SW480 (cell line): ENCODE measurements around the gene GALNT2.

Experiments used
- DNase-seq: peaks from one replicate; pipeline ENCODE4 v3.0.0-alpha.2; 2016; ENCODE audit warnings: low spot score

Gene GALNT2

DNA sequence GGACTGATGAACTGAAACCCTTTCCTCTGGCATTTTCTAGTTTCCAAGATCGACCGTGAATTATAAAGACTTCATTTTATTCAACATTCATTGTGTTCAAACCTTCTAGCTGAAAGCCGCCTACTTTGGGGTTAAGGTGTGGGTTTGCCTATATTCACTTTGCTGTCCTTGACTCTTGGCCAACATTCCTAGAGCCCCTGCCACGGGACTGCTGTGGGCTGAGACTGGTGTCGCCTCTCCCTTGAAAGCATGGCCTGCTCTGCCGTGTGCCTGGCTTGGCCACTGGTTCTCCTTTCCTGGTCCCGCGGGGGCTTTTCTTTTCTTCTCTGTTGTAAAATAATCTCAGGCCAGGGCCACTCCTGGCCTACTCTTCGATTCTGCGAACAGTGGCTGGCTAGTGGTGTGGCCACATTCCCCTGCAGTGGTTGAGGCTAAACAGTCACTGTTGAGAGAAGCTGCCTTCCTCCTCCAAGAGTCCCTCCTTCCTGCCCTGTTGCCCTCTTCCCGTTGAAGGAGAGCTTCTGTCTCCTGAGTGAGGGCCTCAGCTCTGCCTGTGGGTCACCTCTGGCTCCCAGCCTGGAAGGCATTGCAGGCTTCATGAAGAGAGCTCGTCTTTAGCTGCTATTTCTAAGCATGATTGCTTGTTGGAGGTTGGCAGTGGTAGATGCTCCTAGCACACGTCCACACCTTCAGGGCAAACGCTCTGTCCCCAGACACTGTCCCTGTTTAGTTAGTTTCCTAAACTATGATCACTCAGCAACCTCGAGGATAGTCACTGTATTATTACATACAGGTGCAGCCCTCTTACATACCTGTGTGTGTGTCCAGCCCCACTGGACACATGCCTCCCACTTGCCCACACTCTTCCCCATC, 80.5 kb downstream of the GALNT2 start:
- DNase-seq, result no peak

DNA sequence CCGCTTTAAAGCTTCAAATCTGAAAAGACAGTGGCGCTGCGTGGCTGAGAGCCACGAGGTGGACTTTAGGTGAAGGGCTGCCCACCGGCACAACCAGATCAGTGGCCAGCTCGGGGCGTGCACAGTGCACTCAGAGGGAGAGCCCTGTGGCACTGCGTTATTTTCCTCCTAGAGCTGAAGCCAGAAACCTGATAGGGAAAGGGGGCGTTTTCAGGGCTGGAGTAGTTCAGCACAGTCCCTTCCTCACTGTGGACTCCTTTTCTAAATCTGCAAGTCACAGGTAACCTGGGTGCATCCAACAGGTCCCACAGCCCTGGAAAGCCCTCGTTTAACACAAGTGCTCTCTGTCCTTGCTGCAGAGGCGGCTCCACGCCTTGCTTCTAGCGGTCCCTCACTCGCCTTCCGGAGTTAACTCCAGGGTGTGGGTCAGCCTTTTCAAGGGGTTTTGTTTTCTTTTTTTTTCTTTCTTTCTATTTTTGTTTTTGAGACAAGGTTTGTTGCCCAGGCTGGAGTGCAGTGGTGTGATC, 81.2 kb downstream of the GALNT2 start:
- no peak for DNase-seq

DNA sequence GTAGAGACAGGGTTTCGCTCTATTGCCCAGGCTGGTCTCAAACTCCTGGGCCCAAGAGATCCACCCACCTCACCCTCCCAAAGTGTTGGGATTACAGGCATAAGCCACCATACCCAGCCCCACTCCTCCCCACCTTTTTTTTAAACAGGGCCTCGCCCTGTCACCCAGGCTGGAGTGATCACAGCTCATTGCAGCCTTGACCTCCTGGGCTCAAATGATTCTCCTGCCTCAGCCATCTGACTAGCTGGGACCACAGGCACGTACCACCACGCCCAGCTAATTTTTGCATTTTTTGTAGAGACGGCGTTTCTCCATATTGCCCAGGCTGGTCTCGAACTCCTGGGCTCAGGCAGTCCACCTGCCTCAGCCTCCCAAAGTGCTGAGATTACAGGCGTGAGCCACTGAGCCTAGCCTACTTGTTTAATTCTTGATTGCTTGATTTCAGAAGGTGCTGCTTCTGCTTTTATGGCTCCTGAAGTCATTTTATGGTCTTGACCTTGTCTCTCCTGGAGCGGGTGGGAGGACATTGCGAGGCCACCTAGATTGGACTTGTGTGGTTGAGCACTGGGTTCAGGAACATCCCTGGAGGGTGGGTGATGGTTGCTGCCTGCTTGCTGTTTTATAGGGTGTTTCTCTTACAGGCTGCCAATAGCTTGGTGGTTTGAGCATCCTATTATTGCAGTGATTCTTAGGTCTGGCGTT, 81.9 kb downstream of the GALNT2 start:
- no peak for DNase-seq

DNA sequence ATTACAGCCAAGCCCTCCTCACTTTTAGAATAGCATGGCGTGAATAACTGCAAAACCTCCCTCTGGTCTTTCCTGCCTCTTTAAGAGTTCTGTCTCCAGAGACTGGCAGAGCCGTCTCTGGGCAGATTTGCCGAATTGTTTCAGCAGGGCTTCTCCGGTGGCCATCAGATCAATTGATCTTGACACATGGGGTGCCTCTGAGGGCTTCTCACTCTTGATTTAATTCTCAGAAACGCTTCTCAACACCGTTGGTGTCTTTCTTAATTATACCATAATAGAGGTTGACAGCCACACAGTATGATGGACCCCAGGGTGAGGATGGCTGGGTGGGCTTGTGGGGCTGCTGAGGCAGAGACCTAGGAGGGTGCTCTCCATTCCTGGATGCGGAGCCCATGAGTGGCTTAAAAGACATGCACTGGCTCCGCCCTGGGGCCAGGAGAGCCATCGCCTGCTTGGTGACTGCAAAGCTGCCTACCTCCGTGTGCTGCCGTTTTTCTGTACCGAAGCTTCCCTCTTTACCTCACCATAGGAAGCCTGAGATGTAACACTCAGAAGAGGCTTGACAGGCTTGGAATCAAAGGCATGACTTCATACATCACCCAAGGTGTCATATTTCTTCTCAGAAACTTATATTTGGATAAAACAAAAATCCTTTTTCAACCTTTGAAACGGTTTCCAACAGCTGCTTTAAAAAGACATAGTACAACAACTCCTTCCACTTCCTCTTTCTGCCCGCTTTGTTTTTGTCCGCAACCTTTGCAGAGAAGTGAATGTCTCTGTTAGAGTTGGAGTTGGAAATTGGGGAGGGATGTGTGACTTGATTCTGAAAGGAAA, 82.9 kb downstream of the GALNT2 start:
- no peak for DNase-seq

DNA sequence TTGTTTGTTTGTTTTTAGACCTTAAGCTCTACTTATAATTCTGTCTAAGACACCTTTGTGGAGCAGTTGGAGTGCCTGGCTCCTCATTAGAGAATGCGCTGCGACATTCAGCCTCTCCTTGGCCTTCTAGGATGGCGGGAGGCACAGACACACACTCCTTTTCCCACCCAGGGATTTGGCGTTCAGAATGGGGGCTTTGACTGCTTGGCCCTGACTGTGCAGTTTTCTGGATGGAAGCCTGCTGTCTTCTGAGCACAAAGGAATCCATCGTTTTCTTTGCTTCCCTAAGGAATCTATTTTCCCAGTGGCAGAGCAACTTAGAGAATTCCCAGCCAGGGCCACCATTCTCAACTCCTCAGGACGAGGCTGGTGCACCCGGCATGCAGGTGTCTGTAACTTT, 83.6 kb downstream of the GALNT2 start:
- no peak for DNase-seq

DNA sequence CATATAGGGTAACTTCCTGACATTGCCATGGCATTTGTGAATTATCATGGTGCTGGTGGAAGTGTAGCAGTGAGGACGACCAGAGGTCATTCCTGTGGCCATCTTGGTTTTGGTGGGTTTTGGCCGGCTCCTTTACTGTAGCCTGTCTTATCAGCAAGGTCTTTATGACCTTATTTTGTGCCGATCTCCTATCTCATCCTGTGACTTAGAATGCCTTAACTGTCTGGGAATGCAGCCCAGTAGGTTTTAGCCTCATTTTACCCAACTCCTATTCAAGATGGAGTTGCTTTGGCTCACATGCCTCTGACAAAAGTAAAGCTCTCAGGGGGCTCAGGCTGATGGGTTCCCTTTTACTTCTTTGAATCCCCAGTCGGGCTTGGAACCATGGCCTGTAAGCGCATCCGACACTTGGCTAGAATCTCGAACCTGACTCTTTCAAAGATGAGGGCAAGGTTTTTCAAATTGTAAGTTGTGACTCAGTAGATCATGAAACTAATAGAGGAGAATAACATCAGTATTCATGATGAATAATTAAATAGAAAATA, 85.0 kb downstream of the GALNT2 start:
- no peak for DNase-seq

DNA sequence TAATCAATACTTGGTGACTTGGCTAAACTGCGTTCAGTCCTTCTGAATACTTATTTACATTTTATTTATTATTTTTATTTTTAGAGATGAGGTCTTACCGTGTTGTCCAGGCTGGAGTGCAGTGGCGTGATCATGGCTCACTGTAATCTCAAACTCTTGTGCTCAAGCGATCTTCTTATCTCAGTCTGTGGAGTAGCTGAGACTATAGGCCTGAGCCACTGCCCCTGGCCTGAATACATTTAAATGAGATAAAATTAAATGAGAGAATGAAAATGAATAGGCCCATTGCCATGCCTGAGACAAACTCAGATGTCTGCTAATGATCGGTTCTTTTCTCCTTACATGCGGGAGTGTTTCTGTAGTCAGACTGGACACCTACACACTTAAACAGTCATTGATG, 86.0 kb downstream of the GALNT2 start:
- DNase-seq, result no peak

DNA sequence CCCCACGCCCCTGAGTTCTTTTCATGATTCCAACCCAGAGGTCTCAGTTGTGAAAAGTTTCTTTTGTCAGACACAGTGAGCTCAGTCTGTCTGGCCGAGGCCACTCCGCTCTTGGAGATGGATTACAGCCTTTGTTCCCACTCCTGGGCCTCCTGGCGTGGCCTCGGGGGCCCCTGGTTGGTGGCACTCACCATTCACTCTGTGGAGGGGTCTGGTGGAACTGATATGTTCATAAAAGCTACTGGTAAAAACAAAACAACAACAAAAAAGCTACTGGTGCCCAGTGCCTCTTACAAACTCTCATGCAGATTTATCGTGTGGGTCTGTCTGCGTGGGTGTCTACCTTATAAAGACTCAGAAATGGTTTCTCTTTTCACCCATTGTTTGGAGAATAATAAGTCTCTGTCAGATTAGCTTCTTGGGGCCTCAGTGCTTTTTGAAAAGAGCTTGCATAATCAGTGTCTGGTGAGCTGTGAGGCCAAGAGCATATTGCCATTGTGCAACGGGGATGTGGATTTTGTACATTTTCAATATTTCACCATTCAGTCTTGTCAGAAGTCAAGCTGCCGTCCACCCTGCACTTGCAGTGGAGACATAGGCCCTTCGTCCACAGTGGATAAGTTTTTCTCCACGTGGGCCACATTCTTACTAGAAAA, 86.7 kb downstream of the GALNT2 start:
- DNase-seq, result no peak

DNA sequence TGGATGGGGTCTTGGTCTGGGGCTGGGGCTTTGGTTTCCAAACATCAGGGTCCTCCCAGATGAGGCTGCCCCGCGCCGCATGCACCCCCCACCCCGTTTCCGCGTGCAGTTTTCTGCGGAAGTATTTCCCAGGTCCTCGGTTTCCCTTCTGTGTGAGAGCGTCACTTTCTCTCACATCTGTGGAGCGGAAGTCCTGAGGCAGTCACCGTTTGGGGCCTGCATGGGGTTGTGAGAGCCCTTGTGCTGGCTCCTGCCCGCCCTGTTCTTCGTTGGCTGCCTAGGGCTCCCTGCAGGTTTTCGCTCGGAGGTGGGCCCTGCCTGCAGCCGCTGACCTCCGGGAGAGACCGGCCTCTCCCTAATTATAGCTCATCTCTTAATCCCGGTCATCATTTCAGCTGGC, 88.0 kb downstream of the GALNT2 start:
- no peak for DNase-seq

DNA sequence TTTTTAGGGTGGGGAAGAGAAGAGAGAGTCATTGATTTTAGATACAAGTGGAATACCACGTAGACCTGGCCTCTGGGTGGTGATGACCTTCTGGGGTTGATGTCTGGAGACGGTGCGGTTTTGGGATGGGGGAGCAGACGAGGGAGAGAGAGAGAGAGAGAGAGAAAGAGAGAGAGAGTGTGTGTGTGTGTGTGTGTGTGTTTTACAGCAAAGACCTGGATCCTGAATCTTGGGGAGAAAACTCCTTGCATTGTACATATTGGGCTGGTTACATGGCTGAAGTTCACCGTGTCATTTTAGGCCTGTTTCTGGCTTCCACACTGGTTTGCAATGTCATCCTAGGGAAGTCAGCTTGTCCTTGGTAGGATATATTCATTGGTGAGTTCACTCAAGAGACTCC, 89.0 kb downstream of the GALNT2 start:
- DNase-seq, result no peak

DNA sequence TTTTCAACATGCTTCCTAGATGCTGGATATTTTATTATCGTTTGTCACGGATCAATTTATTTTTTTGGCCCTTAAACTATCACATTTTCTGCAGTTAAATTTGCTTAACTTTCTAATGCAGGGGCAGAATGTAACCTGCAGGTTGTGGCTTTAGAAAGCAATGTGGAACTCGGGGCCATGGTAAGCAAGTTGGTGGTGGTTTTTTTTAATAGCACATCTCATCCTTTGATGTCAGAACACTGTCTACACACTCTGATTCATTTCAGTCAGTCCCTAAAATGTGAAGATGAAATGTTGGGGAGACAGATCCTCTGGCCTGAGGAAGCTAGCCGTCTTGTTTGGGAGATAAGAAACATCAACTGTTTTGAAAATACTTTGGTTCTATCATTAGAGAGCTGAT, 89.5 kb downstream of the GALNT2 start:
- DNase-seq, result peak; percentile 38

DNA sequence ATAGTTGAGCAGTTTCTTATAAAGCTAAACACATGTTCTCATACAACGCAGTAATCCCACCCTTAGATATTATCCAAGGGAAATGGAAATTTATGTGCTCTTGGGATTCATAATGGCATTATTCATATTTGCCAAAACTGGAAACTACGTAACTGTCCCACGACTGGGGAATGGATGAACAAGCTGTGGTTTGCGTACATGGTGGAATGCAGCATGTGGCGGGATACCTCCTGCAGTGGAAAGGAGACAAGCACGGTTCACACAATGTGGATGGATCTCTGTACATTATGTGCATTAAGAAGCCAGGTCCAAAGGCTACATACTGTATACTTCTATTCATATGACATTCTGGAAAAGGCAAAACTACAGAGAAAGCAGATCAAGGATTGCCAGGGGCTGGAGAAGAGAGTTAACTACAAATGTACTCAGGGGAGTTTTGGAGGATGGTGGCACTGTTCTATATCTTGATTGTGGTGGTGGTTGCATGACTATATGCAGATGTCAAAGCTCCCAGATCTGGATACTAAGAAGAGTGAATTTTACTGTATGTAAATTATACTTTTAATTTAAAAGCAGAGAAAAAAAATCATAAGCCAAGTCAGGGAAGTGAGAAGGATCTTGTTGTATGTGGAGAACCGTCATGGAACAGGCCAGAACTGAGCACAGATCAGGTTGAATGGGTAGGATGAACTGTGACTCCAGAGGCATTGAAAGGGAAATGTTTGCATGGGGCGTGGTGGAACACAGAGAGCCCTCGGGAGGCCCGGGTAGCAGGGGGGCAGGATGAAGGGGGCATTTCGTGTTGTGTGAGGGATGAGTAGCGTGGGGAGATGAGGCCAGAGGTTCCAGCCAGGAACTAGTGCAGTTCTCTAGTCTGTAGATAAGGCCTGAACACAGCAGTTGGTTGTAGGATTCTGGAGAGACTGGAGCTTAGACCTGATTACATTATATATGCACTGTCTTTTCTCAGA, 90.7 kb downstream of the GALNT2 start:
- DNase-seq, result peak; percentile 40

DNA sequence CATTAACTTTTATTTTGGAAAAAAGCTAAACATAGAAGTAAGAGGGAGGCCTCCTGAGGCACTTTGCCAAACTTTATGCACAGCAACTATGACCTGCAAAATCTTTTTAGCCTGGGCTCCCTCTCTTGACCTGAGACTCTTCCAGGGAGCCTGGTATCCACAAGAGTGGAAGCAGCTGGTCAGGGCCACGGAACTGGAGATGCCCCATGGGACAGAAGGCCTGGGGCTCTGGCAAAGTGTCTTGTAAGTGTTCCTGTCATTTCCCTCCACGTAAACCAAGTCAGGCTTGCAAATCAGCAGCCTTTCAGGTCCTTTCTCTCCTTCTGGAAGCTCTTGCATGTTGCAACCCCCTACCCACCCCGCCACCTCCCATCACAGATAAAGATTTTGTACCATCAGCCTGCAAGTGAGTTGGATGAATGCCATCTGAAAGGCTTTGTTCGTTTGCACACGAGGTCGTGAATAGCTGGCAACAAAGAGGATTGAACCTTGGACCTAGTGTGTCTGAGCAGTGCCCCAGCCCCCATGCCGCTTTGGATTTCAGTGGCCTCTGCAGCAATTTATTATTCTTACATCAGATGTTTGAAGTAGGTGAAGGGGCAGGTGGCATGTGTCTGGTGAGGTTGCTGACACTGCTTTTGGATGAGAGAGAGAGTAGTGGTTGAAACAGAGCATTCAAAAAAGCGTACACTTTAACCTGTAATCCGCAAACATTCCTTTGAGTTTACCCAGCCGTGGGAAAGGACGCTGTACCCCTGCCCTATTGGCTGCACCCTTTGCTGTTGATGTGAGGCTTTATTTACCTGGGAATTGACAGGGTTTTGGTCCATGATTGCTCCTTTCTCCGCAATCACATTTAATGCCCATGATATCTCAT, 91.6 kb downstream of the GALNT2 start:
- DNase-seq, result peak; percentile 86

DNA sequence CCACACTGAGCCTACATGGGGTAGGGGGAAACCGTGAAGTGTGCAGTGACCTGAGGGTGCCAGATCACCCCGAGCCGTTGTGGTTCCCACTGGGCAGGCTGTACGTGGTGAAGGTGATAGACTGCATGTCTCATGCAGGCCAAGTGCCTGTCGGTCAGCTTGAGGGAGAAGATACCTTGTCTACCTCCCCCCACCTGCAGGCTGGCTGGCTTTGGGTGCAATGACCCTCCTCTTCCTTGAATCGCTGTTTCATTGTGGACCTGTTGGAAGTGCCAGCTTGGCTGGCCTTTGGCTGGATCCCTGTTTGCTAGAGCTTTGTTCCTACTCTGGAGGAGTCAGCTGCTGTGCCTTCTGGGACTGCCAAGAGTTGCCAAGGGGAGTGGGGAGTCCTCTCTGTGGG, 92.5 kb downstream of the GALNT2 start:
- no peak for DNase-seq

DNA sequence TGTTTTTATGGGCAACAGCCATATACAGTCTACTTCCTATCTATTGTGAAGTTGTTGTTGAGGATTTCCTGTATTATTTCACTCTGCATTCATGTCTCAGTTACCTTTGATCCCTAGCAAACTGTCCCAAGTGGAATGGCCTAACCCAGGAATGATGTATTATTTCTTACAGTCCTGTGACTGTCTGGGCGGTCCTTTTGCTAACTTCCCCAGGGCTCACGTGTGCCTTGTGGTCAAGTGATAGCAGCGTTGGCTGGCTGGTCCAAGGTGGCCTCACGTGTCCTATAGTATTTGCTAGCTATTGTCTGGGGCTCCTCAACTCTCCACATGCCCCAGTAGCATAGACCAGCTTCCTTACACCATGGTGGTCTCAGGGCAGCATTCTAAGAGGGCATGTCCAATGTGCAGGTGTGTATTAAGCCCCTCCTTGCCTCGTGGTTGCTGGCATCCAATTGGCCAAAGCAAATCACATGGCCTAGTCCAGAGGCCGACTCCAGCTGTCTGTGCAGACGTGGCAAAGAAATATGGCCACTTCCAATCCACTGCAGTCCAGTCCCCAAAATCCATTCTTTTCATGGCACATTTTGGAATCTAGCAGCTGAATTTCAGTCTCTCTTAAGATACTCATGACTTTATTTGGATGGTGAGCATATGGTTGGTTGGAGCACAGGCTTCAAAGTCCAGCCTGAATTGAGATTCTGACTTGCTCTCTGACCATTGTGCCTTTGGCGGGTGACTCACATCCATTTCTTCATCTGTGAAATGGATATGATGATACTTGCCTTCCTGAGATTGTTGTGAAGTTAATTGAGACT, 94.1 kb downstream of the GALNT2 start:
- DNase-seq, result no peak

DNA sequence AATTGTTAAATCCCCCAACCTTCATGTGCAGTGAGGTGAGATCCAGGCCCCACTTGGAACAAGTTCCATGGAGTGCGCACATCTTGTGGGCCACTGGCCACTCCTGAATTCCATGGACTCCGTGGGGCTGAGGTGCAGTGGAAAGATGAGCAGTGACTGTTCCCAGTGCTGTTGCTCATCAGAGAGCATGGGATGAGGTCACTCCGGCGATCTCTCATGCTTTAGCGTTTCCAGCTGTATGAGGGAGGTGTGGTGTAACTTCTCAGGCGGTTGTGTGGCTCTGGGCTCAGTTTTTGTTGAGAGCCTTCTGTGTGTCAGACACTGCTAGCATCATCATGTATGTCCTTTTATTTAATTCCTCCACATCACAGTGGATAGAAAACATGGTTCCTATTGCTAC, 96.2 kb downstream of the GALNT2 start:
- DNase-seq, result no peak

DNA sequence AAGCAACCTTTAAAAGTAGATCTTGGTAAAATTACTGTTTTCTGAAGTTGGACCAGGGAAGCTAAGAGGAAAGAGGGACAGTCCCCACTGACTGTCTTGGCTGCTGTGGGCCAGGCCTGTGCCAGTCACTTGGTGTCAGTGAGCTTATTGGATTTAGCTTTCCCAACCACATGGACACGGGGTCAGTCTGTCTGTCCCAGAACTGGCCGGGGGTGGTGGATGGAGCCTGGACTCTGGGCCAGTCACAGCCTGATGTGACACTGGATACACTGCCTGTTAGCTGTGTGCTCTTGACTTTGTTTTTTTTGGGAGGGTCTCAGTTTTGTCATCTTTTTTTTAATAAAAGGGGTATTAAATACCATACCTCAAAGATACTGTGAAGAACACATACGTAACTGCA, 96.7 kb downstream of the GALNT2 start:
- no peak for DNase-seq

DNA sequence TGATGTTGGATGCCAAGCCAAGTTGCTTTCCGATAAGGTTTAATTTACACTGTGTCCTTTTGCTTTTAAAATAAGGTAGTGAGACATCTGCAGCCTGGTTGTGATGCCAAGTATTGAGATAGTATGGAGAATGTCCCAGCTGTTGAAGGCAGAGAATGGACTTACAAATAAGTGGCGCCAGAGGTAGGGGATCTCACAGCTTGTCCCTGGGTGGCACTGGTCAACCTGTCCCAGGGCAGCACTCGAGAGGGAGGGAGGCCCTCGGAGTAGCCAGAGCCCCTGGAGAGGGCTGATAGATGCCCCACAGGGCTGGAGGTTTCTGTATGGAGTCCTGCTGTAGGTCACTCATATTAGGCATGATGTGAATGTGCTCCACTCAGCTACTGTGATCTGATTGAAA, 98.5 kb downstream of the GALNT2 start:
- no peak for DNase-seq
